ENCODE data around the gene CFAP141. TPM values are rescaled to one million over a fixed set of nuclear protein-coding genes. Genes with fewer than 3 reads are reported as not detected.

CFAP141 gene
- total RNA-seq, 2 donors from 2014 or later, result not detected

DNA sequence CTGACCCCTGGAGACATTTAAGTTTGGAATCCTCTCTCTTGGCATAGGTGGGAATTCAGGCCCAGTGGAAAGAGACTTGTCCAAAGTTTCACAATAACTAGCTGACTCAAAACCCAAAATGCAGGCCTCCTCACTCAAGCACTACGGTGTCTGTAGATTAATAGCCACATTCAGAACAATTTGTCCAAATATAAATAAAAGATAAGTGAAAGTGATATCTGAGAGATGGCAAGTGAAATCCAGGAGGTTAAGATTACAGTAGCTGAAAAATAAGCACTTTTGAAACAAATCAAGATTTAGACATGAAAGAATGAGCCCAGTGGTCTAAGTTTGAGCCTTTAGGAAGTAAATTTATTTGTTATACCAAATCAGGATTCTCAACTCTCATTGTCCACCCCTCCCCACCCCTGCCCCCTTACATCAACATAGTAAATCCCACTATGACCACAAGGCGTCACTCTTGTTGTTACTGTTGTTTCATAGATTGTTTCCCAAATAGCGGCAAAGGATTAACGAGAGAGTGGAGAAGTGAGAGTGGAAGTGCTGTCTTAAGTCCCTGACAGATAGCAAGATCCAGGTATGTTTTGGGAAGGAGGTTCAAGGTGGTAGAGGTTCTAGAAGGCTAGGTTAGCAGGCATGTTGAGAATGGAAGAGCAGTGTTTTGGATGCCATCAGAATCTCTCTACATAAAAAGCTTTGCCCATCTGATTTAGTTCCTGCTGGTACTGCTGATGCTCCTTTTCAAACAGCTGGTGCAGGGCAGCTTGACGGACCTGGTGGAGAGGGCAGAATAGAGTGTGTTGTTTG is 7.2 kb downstream of the CFAP141 start:
- peak; percentile 49 for TF ChIP-seq POLR2AphosphoS5 (IDR thresholded peaks at IDR 0.05)
- TF ChIP-seq POLR2A (IDR thresholded peaks at IDR 0.05), result no peak
- TF ChIP-seq, protein P1, sequence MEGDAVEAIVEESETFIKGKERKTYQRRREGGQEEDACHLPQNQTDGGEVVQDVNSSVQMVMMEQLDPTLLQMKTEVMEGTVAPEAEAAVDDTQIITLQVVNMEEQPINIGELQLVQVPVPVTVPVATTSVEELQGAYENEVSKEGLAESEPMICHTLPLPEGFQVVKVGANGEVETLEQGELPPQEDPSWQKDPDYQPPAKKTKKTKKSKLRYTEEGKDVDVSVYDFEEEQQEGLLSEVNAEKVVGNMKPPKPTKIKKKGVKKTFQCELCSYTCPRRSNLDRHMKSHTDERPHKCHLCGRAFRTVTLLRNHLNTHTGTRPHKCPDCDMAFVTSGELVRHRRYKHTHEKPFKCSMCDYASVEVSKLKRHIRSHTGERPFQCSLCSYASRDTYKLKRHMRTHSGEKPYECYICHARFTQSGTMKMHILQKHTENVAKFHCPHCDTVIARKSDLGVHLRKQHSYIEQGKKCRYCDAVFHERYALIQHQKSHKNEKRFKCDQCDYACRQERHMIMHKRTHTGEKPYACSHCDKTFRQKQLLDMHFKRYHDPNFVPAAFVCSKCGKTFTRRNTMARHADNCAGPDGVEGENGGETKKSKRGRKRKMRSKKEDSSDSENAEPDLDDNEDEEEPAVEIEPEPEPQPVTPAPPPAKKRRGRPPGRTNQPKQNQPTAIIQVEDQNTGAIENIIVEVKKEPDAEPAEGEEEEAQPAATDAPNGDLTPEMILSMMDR (IDR thresholded peaks at IDR 0.05), result peak; percentile 13 to 50 (median 38)
- 3% methylated on average over 5 of the region's 5 CpGs for WGBS
- no peaks in the 10 kb centered on the region for H3K27me3 ChIP-seq (replicated peaks; ENCODE audit: insufficient read depth)
- no peaks in the 10 kb centered on the region for H3K36me3 ChIP-seq
- peak overlapping the region; percentile 15 to 45 for H3K27ac ChIP-seq
- intact Hi-C loops (cut with DNase I), result loop anchor here (5.0 to 10.0 kb wide), 2 partner anchors 73 to 136 kb away; partner anchors contain the start of gene HAX1
- no peaks in the 10 kb centered on the region for H3K9me3 ChIP-seq
- no peak overlapping the region for H3K4me3 ChIP-seq
- H3K4me1 ChIP-seq (replicated peaks), result no peaks in the 10 kb centered on the region
- peak; percentile 40 for DNase-seq (ENCODE audit: low spot score)

DNA sequence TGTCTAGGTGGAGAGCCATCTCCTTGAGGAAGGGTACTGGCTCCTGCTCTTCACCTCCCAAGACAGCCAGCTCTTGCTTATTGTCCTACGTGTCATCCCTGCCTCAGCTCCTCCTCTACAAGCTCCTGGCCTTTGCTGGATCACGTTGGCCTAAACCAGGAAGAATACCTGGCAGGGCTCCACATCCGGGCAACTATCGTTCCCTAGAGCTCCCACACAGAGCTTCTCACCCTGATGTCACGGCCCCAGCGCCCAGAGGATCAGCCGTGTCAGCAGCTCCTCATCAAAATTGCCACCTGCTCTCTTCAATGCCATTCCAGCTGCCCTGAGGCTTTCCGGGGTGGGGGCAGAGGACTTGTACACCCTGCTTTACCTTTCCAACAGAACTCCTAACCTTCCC is 12.3 kb downstream of the CFAP141 start:
- WGBS, result 58% methylated on average over 8 of the region's 8 CpGs
- intact Hi-C loops (cut with DNase I), result loop anchor here (10.0 kb wide), 1 partner anchor 141 kb away; no protein-coding TSS in a partner anchor

DNA sequence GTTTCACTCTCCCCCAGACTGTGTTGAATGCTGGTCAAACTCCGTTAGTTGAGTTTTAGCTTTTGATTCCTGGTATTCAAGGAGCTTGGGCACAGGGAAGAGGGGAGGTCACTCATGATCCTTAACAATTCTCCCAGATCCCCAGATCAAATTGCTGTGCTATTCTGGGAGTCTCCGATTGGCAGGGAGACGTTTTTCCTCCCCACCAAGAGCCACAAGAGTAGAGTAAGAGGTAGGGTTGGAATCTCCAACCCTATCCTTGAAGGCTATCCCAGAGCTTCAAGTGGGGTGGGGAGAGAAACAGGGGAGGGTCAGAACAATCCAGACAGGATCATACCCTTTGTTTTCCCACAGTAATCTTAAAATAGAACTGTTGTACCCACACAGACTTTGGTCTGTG is 13.7 kb downstream of the CFAP141 start:
- H3K4me3 ChIP-seq, result no peak overlapping the region
- no peaks in the 10 kb centered on the region for H3K9me3 ChIP-seq
- H3K27me3 ChIP-seq (replicated peaks; ENCODE audit: insufficient read depth), result no peaks in the 10 kb centered on the region
- H3K27ac ChIP-seq, result no peak overlapping the region
- intact Hi-C loops (cut with DNase I), result loop anchor here (10.0 kb wide), 1 partner anchor 142 kb away; no protein-coding TSS in a partner anchor
- WGBS, result 65% methylated on average over 3 of the region's 3 CpGs
- TF ChIP-seq POLR2AphosphoS5 (IDR thresholded peaks at IDR 0.05), result no peak
- no peak for TF ChIP-seq POLR2A (IDR thresholded peaks at IDR 0.05)
- TF ChIP-seq, protein P1 (IDR thresholded peaks at IDR 0.05), result no peak
- H3K36me3 ChIP-seq, result no peaks in the 10 kb centered on the region
- no peaks in the 10 kb centered on the region for H3K4me1 ChIP-seq (replicated peaks)
- no peak for DNase-seq (ENCODE audit: low spot score)

More for the DNA sequence above, 12.3 kb downstream of the CFAP141 start:
- H3K27ac ChIP-seq, result no peak overlapping the region
- DNase-seq (ENCODE audit: low spot score), result no peak
- no peaks in the 10 kb centered on the region for H3K4me1 ChIP-seq (replicated peaks)
- TF ChIP-seq, protein P1 (IDR thresholded peaks at IDR 0.05), result no peak
- TF ChIP-seq POLR2AphosphoS5 (IDR thresholded peaks at IDR 0.05), result no peak
- no peak for TF ChIP-seq POLR2A (IDR thresholded peaks at IDR 0.05)
- H3K36me3 ChIP-seq, result no peaks in the 10 kb centered on the region
- no peaks in the 10 kb centered on the region for H3K9me3 ChIP-seq
- no peak overlapping the region for H3K4me3 ChIP-seq
- H3K27me3 ChIP-seq (replicated peaks; ENCODE audit: insufficient read depth), result no peaks in the 10 kb centered on the region

DNA sequence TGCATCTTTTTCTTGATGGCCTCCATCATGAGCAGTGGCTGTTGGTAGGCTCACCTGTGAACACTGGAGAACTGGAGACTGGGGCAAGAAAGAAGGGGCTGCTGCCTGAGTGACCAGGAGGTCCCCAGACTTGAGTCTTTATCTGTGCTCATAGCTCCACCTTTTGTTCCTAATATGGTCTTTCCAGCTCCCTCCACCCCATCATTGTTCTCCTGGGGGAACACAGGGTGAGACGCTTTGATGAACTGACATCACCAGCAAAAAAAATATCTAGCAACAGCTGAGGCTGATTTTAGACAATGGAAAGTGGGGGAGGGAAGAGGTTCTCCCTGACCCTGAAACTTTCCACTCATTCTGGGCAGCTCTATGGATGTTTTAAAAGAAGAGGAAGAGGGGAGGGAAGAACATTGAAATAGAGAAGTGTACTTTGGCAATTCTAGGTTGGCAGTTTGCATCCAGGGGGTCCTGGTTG is 14.1 kb downstream of the CFAP141 start, which contains the start of gene TPM3:
Gene TPM3, minus strand, starts transcription at position 111 of the 472 bp plus-strand sequence. Its CDS starts 82 bp downstream, at position 29.
- no peaks in the 10 kb centered on the region for H3K9me3 ChIP-seq
- DNase-seq (ENCODE audit: low spot score), result no peak
- H3K36me3 ChIP-seq, result no peaks in the 10 kb centered on the region
- 13% methylated on average over 1 of the region's 1 CpG for WGBS
- intact Hi-C loops (cut with DNase I), result loop anchor here (10.0 kb wide), 1 partner anchor 143 kb away; no protein-coding TSS in a partner anchor
- no peak within 1 kb of the TSS for H3K4me3 ChIP-seq
- no peaks in the 10 kb centered on the region for H3K4me1 ChIP-seq (replicated peaks)
- no peak within 1 kb of the TSS for H3K27ac ChIP-seq
- no peaks in the 10 kb centered on the region for H3K27me3 ChIP-seq (replicated peaks; ENCODE audit: insufficient read depth)
- TF ChIP-seq, protein P1 (IDR thresholded peaks at IDR 0.05), result no peak
- TF ChIP-seq POLR2AphosphoS5 (IDR thresholded peaks at IDR 0.05) (no peak), POLR2A (IDR thresholded peaks at IDR 0.05) (no peak)
